ENCODE results near the gene FAM221A.
"Not testable (repeated sequence)": the region's sequence is repeated elsewhere in the genome, so short reads cannot be mapped to it uniquely, and the experiment has no call there.

Gene FAM221A

DNA sequence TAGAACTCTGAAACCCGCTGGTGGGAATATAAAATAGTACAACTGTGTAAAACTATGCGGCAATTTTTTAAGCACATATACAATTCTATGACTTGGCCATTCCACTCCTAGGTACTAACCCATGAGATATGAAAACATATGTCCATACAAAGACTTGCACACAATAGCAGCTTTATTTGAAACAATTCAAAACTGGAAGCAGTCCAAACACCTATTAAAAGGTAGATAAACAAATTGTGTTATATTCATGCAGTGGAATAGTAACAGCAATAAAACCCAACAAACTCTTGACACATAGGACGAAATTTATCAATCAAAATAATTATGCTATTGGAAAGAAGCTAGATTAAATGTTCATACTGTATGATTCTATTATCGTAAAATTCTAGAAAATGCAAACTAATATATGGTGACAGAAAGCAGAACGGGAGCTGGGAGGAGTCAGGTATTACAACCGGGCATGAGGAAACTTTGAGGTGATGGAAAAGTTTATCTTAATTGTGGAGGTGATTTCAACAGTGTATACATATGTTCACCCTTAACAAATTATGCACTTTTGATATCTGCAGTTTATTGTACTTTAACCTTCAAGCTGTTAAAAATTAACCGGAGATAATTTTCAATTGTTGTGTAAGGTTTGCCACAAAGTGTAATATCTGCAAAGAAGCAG, 29.2 kb downstream of the FAM221A start:
- no peak for DNase-seq (ENCODE audit: low spot score)

DNA sequence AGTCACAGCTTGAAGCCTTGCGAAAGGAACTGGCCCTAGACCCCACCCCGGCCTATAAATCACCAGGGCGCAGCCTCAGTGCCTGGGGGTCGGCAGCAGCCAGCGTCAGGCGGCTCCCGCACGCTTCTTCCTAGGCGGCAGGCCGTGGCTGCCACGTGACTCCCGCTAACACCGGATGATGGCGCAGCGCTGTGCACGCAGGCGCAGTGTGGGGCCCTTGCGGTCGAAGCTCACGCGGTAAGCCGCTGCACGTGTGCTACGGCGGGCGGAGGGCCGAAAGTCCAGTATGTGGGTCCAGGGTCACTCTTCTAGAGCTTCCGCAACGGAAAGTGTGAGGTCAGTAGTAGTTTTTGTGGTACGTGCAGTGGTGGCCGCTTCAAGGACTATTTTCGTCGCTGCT, 30.0 kb downstream of the FAM221A start, which contains the start of gene STK31:
STK31 (plus strand) TSS at position 220 of the 400 bp plus-strand sequence; CDS start at position 287, 67 bp downstream.
- DNase-seq (ENCODE audit: low spot score): no peak

DNA sequence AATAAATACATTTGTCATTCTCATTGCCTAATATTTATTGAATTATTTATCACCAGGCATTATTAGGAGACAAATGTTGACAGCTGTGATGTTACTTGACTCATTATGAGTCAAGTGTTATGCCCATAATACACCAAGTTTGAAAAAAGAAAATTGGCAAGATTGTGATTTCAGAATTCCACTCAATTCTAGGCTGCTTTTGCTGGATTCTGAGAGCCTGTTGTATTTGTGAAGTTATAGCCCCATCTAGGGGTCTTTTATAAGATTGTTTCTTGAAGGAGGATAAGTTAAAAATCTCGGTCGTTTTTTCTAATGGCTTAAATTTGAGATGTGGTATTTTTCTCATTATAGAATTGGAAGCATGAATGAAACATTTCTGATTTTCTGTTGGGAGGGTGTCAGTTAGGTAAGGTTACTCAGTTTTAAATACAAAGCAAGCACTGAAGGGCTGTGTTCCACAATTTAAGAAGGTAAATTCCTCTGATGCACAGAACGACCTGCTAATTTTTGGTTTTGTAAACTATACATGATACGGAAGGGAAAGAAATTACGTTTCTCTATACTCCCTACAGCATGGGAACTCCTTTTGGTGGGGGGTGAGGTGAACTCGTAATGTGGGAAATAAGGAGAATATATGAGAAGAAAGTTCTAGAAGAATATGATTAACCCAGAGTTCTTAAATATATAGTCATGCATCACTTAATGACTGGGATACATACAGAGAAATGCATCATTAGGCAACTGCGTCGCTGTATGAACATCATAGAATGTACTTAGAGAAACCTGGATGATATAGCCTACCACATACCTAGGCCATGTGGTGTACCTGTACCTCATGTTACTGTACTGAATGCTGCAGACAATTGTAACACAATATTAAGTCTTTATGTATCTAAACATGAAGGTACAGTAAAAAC, 32.6 kb downstream of the FAM221A start:
- peak; percentile 79 for DNase-seq (ENCODE audit: low spot score)

DNA sequence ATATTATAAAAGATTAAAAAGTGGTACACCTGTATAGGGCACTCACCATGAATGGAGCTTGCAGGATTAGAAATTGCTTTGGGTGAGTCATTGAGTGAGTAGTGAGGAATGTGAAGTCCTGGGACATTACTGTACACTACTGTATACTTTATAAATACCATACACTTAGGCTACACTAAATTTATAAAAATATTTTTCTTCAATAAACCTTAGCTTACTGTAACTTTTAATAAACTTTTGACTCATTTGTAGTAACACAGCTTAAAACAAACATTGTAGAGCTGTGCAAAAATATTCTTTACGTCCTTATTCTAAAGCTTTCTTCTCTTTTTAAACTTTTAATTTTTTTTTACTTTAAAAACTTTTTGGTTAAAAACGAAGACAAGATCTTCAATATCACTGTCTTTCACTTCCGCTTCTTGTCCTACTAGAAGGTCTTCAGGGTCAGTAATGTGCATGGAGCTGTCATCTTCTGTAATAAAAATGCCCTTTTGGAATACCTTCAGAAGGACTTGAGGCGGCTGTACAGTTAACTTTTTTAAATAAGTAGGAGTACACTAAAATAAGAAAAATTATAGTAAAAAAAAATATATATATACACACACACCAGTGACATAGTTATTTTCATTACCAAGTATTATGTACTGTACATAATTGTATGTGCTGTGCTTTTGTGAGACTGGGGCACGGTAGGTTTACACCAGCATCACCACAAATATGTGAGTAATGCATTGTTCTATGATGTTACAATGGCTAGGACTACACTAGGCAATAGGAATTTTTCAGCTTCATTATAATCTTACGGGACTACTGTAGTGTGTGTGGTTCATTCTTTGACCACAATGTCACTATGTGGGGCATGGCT, 33.5 kb downstream of the FAM221A start:
- DNase-seq (ENCODE audit: low spot score): peak; percentile 37

DNA sequence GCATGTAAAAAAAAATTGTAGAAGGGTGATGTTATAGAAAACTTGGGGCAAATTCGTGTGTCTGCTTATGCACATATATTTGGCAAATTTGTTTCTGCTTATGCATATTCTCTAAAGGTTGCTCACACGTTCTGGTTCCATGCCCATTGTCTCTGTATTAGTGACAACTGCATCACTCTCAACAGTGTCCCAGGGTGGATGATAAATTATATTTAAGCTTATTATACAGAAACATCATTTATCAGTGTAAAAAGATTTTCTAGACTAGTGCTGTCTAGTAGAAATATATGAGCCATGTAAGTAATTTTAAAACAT, 34.1 kb downstream of the FAM221A start:
- DNase-seq (ENCODE audit: low spot score): no peak

DNA sequence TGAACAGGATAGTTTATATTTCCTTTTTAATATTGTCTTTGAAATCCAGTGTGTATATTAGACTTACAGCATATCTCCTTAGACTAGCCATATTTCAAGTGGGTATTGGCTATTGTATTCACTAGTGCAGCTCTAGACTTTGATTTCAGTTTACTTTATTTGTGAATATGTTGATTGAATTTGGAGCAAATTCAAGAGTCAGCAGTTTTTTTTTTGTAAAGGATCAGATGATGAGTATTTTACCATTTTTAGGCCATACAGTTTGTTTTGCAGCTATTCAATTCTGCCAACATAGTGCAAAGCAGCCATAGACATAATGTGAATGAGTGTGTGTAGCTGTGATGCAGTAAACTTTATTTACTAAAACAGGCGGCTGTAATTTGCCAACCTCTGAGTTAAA, 34.6 kb downstream of the FAM221A start:
- no peak for DNase-seq (ENCODE audit: low spot score)

DNA sequence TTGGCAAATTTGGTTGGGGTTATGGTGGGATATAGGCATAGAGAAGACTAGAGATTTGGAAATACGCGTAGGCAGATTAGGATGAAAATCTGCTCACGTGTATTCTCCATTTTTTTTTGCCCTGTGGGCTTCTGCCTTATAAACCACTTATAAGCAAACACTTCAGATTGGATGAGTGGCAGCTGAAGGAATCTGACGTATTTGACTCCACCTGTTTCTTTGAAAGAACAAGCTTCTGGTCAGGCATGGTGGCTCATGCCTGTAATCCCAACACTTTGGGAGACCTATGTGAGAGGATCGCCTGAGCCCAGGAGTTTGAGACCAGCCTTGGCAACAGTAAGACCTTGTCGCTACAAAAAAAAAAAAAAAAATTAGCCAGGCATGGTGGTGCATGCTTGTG, 35.1 kb downstream of the FAM221A start:
- DNase-seq (ENCODE audit: low spot score): no peak

DNA sequence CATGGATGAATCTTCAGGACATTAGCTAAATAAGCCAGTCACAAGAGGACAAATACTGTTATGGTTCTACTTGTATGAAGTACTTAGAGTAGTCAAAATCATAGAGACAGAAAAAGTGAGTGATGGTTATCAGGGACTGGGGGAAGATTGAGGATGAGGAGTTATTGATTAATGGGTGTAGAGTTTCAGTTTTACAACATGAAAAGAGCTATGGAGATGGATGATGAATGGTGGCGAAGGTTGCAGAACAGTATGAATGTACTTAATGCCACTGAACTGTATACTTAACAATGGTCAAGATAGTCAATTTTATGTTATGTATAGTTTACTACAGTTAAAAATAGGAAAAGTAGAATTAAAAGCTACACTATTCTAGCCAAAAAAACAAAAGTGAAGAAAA, 37.8 kb downstream of the FAM221A start:
- no peak for DNase-seq (ENCODE audit: low spot score)

DNA sequence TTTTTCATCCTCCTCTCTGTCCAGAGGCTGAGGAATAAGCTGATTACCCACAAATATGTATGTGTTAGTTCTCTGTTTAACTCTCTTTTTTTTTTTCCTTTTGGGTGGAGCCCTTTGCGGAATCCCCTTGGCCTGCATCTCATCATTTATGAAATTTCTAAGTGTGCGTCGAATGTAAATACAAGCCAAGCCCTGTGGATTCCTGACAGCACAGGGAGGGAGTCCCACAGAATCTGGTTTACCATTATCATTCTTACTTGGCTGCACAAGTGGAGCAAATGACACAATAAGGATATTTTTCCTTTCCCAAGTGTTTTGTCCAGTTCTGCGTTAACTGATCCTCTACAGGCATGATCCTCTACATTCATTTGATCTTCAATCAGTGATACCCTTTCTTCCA, 41.5 kb downstream of the FAM221A start:
- no peak for DNase-seq (ENCODE audit: low spot score)

DNA sequence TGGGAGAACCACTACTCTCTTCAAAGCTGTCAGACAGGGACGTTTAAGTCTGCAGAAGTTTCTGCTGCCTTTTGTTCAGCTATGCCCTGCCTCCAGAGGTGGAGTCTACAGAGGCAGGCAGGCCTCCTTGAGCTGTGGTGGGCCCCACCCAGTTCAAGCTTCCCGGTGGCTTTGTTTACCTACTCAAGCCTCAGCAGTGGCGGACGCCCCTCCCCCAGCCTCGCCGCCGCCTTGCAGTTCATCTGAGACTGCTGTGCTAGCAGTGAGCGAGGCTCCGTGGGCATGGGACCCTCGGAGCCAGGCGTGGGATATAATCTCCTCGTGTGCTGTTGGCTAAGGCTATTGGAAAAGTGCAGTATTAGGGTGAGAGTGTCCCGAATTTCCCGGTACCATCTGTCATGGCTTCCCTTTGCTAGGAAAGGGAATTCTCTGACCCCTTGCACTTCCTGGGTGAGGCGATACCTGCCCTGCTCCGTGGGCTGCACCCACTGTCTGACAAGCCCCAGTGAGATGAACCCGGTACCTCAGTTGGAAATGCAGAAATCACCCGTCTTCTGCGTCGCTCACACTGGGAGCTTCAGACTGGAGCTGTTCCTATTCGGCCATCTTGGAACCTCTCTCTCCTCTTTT, 42.7 kb downstream of the FAM221A start:
- DNase-seq (ENCODE audit: low spot score): not testable (repeated sequence)

DNA sequence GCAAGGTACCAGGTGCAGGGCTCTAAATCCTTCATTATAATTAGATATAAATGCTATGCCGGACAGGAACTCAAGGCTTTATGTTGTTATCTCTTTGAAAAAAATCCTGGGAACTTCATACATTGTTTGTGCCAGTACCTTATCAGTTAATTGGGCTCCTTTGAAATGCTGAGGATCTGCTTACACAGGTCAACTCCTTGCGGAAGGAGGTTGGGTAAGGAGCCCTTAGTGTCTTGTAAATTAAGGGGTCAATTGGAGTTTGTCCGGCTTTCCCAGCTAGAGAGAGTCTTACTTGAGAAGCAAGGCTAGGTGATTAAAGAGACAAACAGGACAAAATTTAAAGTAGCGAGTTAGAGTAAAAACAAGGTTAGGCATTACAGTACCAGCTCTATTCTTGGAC, 44.1 kb downstream of the FAM221A start:
- not testable (repeated sequence) for DNase-seq (ENCODE audit: low spot score)

DNA sequence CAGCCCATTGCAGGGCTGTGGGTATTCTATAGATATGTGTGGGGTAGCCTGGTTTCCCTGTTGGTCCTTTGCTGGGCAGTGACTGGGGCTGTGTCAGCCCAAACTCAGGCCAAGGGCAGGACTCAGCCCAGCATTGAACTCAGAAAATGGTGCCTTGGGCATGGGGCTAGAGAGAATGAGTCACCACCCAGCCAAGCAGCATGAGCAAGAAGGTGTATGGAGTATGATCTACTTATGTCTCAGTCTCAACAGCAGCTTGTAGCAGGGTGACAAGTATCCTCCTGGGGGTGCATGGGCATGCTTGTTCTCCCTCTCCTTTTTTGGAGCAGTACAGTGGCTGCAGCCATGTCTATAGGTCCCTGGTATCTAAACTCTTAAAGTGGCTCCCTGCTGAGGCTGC, 62.1 kb downstream of the FAM221A start:
- DNase-seq (ENCODE audit: low spot score): no peak

DNA sequence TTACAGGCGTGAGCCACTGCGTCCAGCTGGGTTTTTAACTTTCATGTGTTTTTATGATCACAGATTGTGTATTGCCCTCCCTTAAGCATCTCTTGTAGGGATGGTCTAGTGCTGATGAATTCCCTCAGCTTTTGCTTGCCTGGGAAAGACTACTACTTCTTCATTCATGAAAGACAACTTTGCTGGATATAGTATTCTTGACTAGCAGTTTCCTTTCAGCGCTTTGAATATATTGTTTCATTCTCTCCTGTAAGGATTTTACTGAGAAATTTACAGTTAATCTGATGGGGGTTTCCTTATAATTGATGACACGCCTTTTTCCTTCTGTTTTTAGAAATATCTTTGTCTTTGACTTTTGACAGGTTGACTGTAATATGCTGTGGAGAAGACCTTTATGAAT, 63.2 kb downstream of the FAM221A start:
- DNase-seq (ENCODE audit: low spot score): no peak

DNA sequence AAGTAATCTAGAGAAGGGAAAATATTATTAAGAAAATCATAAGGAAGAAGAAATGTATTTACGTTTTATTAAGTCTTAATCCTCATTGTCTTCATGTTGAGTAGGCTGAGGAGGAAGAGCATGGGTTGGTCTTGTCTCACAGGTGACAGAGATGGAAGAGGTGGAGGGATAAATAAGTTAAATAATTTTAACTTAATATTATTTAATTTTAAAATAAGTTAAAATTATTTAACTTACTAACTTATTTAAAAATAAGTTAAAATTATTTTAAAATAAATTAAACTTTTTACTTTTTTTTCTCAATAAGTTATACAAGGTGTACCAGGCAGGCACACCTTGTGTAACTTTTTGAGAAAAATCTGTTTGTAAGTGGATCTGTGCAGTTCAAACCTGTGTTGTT, 66.6 kb downstream of the FAM221A start:
- no peak for DNase-seq (ENCODE audit: low spot score)

DNA sequence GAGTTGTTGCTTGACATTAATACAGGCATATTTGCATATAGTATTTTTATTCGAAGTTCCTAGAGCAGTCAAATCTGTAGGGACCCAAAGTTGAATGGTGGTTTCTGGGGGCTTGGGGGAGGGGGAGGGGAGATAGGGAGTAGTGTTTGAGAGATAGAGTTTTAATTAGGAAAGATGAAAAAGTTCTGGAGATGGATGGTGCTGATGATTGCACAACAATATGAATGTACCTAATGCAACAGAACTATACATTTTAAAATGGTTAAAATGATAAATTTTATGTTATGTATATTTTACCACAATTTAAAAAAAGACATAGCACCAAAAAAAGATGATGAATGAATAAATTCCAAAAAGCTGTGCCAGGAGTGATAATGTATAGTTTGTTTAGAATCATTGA, 71.9 kb downstream of the FAM221A start:
- no peak for DNase-seq (ENCODE audit: low spot score)
